Fibroblast of skin of right biceps (primary cell): ENCODE measurements around the gene AHRR.

Experiments used
- DNase-seq: peaks from one replicate; pipeline ENCODE4 v3.0.0-alpha.2; 2013

Gene AHRR

GRCh38 chr5:431001-431710, 109.6 kb downstream of the AHRR start:
- DNase-seq: peak; percentile 52

- DNase-seq: no peak
These were observed 110.2 kb downstream of the AHRR start for GRCh38 chr5:431711-432050.

- DNase-seq: no peak
These were observed 110.8 kb downstream of the AHRR start for GRCh38 chr5:432201-432927.

- no peak for DNase-seq
These were observed 111.6 kb downstream of the AHRR start for GRCh38 chr5:432928-433791.

- no peak for DNase-seq
These were observed 112.3 kb downstream of the AHRR start for GRCh38 chr5:433836-434235.

GRCh38 chr5:434443-435146, 113.1 kb downstream of the AHRR start:
- DNase-seq: no peak

- DNase-seq: no peak
These were observed 113.8 kb downstream of the AHRR start for GRCh38 chr5:435156-435790.

- DNase-seq: no peak
These were observed 114.6 kb downstream of the AHRR start for GRCh38 chr5:435961-436640.

GRCh38 chr5:436641-436975, 115.1 kb downstream of the AHRR start:
- DNase-seq: no peak

GRCh38 chr5:437281-437771, 115.8 kb downstream of the AHRR start:
- no peak for DNase-seq

- DNase-seq: no peak
These were observed 117.0 kb downstream of the AHRR start for GRCh38 chr5:438481-438981.

GRCh38 chr5:439181-439580, 117.7 kb downstream of the AHRR start:
- DNase-seq: no peak

GRCh38 chr5:439636-440035, 118.1 kb downstream of the AHRR start:
- no peak for DNase-seq

- no peak for DNase-seq
These were observed 119.1 kb downstream of the AHRR start for GRCh38 chr5:440401-441201.

GRCh38 chr5:441996-442334, 120.5 kb downstream of the AHRR start:
- no peak for DNase-seq

GRCh38 chr5:442335-443238, 121.1 kb downstream of the AHRR start, which contains the start of gene EXOC3:
Gene EXOC3, plus strand, starts transcription at chr5:443176. Its CDS starts 3,030 bp downstream, at chr5:446206.
- DNase-seq: peak; percentile 75

- no peak for DNase-seq
These were observed 122.0 kb downstream of the AHRR start for GRCh38 chr5:443239-444151.

- DNase-seq: no peak
These were observed 122.7 kb downstream of the AHRR start for GRCh38 chr5:444226-444625.

- no peak for DNase-seq
These were observed 124.1 kb downstream of the AHRR start for GRCh38 chr5:445591-445990.
